WTC11 (cell line): ENCODE measurements around the gene AKT1. TPM values are rescaled to one million over a fixed set of nuclear protein-coding genes. Genes with fewer than 3 reads are reported as not detected.

ENCODE experiments used
- ATAC-seq: fragments of 200-7000 bp; cut with Tn5 transposase; 2 replicates; pipeline ENCODE4 v1.10.0; 2021; ENCODE audit warnings: mild to moderate bottlenecking, moderate library complexity
- CTCF ChIA-PET: fragments of 300-600 bp; sonication (Branson Sonifier 250); formaldehyde crosslinking; loops from one replicate; lab custom pipeline; 2021; ENCODE audit warnings: antibody characterized with exemption; lab: Charles Lee
- POLR2A ChIA-PET: fragments of 350-600 bp; sonication (Branson Sonifier 250); formaldehyde crosslinking; loops from one replicate; lab custom pipeline; 2021; ENCODE audit warnings: antibody characterized with exemption; lab: Charles Lee
- DNase-seq: peaks from one replicate; pipeline ENCODE4 v3.0.0; 2021; ENCODE audit warnings: low spot score
- H3K27ac Mint-ChIP-seq: 2 replicates; pipeline ENCODE4 v1.8.0; 2021; ENCODE audit warnings: mixed read lengths
- H3K27me3 Mint-ChIP-seq: 2 replicates; pipeline ENCODE4 v1.8.0; 2021; ENCODE audit warnings: low read depth, mild to moderate bottlenecking, moderate library complexity, mixed read lengths
- H3K36me3 Mint-ChIP-seq: 2 replicates; pipeline ENCODE4 v1.8.0; 2021; ENCODE audit warnings: mixed read lengths
- H3K4me1 Mint-ChIP-seq: 2 replicates; pipeline ENCODE4 v1.8.0; 2022; ENCODE audit warnings: mixed read lengths
- H3K4me3 Mint-ChIP-seq: 2 replicates; pipeline ENCODE4 v1.8.0; 2021; ENCODE audit warnings: mild to moderate bottlenecking, moderate library complexity, mixed read lengths
- H3K9me3 Mint-ChIP-seq: 2 replicates; pipeline ENCODE4 v1.8.0; 2021; ENCODE audit warnings: mixed read lengths
- GABPB1 ChIP-seq: sonication (generic); formaldehyde crosslinking; IDR thresholded peaks from 2 replicates; pipeline ENCODE4 v1.8.1; 2023; ENCODE audit warnings: mild to moderate bottlenecking, missing genetic modification reagents
- total RNA-seq: library from RNA; stranded (reverse); gene quantifications from 3 replicates; pipeline ENCODE4 v1.2.3, GENCODE V29; 2021
- TF ChIP-seq, protein P1 (sequence below): sonication (generic); formaldehyde crosslinking; IDR thresholded peaks from 2 replicates; pipeline ENCODE4 v1.8.0; 2023; ENCODE audit warnings: mild to moderate bottlenecking, missing genetic modification reagents
- TF ChIP-seq, protein P2 (sequence below): sonication (generic); formaldehyde crosslinking; IDR thresholded peaks from 2 replicates; pipeline ENCODE4 v1.8.1; 2023; ENCODE audit warnings: mild to moderate bottlenecking, moderate library complexity, missing genetic modification reagents
- TF ChIP-seq, protein P3 (sequence below): fragments of 200-600 bp; IDR thresholded peaks from 2 replicates; pipeline ENCODE4 v1.8.0; 2022; ENCODE audit warnings: antibody characterized with exemption
- TF ChIP-seq, protein P4 (sequence below): sonication (generic); formaldehyde crosslinking; IDR thresholded peaks from 2 replicates; pipeline ENCODE4 v1.8.1; 2022; ENCODE audit warnings: missing genetic modification reagents, borderline replicate concordance
- TF ChIP-seq, protein P5 (sequence below): sonication (generic); formaldehyde crosslinking; conservative IDR thresholded peaks from 2 replicates; pipeline ENCODE4 v1.8.1; 2023; ENCODE audit warnings: mild to moderate bottlenecking, low read depth, missing genetic modification reagents, moderate library complexity
- TF ChIP-seq, protein P6 (sequence below): sonication (generic); formaldehyde crosslinking; IDR thresholded peaks from 2 replicates; pipeline ENCODE4 v1.8.1; 2023; ENCODE audit warnings: mild to moderate bottlenecking, missing genetic modification reagents
- TF ChIP-seq, protein P7 (sequence below): sonication (generic); formaldehyde crosslinking; conservative IDR thresholded peaks from 2 replicates; pipeline ENCODE4 v1.8.1; 2022; ENCODE audit warnings: mild to moderate bottlenecking, missing genetic modification reagents
- TF ChIP-seq, protein P8 (sequence below): sonication (generic); formaldehyde crosslinking; IDR thresholded peaks from 2 replicates; pipeline ENCODE4 v1.8.0; 2023; ENCODE audit warnings: missing genetic modification reagents
- TF ChIP-seq, protein P9 (sequence below): sonication (generic); formaldehyde crosslinking; IDR thresholded peaks from 2 replicates; pipeline ENCODE4 v1.8.1; 2022; ENCODE audit warnings: low read depth, missing genetic modification reagents, borderline replicate concordance

The AKT1 gene
- total RNA-seq, 1 experiment from 2014 or later = 121 TPM

DNA sequence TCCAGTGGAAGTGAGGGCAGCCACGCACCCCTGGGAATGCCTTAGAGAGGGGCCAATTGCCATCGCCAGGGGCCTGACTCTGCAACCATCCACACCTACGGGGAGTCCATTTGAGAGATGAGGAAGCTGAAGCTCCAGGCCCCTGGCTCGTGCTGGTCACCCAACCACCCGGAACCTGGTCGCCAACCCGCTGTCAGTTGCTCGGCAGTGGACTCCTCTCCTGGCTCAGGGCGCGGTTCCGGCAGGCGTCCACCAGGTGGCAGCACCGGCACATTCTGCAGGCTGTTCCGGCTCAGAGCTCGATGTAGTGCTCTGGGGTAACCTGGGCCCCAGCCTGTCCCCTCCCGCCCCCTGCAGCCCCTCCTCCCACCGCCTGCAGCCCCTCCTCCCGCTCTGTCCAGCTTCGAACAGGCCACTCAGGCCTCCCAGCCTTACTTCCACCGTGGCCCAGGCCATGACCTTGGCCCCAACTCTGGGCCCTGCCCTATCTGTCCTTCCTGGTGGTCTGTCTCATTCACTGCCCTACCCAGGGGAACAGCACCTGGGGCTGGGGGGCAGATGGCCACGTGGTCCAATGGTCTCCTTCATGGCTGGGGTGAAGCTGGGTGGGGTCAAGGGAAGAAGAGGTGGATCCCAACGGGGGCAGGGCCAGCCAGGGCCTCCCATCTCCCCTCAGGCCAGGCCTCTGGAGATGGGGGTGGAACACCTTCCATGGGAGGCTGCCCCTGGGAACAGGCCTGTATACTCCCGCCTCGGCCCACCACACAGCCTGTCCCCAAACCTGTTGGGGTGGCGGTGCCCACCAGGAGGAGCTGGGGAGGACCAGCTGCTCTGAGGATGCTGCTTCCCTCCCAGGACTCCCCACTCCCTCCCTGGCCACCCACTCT is 26.9 kb downstream of the AKT1 start (continued):
- TF ChIP-seq, protein P1, sequence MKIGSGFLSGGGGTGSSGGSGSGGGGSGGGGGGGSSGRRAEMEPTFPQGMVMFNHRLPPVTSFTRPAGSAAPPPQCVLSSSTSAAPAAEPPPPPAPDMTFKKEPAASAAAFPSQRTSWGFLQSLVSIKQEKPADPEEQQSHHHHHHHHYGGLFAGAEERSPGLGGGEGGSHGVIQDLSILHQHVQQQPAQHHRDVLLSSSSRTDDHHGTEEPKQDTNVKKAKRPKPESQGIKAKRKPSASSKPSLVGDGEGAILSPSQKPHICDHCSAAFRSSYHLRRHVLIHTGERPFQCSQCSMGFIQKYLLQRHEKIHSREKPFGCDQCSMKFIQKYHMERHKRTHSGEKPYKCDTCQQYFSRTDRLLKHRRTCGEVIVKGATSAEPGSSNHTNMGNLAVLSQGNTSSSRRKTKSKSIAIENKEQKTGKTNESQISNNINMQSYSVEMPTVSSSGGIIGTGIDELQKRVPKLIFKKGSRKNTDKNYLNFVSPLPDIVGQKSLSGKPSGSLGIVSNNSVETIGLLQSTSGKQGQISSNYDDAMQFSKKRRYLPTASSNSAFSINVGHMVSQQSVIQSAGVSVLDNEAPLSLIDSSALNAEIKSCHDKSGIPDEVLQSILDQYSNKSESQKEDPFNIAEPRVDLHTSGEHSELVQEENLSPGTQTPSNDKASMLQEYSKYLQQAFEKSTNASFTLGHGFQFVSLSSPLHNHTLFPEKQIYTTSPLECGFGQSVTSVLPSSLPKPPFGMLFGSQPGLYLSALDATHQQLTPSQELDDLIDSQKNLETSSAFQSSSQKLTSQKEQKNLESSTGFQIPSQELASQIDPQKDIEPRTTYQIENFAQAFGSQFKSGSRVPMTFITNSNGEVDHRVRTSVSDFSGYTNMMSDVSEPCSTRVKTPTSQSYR (CRISPR knock-in tag) = peak; percentile 81
- TF ChIP-seq, protein P2, sequence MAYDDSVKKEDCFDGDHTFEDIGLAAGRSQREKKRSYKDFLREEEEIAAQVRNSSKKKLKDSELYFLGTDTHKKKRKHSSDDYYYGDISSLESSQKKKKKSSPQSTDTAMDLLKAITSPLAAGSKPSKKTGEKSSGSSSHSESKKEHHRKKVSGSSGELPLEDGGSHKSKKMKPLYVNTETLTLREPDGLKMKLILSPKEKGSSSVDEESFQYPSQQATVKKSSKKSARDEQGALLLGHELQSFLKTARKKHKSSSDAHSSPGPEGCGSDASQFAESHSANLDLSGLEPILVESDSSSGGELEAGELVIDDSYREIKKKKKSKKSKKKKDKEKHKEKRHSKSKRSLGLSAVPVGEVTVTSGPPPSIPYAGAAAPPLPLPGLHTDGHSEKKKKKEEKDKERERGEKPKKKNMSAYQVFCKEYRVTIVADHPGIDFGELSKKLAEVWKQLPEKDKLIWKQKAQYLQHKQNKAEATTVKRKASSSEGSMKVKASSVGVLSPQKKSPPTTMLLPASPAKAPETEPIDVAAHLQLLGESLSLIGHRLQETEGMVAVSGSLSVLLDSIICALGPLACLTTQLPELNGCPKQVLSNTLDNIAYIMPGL = peak; percentile 17; the same call in 1 of the 2 replicates
- TF ChIP-seq, protein P3, sequence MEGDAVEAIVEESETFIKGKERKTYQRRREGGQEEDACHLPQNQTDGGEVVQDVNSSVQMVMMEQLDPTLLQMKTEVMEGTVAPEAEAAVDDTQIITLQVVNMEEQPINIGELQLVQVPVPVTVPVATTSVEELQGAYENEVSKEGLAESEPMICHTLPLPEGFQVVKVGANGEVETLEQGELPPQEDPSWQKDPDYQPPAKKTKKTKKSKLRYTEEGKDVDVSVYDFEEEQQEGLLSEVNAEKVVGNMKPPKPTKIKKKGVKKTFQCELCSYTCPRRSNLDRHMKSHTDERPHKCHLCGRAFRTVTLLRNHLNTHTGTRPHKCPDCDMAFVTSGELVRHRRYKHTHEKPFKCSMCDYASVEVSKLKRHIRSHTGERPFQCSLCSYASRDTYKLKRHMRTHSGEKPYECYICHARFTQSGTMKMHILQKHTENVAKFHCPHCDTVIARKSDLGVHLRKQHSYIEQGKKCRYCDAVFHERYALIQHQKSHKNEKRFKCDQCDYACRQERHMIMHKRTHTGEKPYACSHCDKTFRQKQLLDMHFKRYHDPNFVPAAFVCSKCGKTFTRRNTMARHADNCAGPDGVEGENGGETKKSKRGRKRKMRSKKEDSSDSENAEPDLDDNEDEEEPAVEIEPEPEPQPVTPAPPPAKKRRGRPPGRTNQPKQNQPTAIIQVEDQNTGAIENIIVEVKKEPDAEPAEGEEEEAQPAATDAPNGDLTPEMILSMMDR = peak; percentile 90
- TF ChIP-seq, all 79 proteins: peak for 8

DNA sequence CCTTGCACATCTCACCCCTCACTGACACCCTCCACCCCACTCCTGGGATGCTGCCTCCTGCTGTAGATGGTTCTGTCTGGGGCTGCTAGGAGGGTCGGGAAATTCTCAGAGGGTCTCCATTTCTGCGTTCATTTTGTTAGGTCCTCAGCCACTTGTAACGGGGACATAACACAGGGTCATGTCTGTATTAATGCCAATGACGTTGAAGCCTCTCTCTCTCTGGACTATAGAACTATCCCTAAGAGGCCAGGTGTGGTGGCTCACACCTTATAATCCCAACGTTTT is 28.0 kb downstream of the AKT1 start:
- Mint-ChIP-seq H3K27me3 (no peaks in the 10 kb centered on the region; the same call in 1 of the 2 replicates), H3K4me1 (peaks cover 17% of the 10 kb centered on the region), H3K9me3 (peaks cover 17% of the 10 kb centered on the region), H3K36me3 (peaks cover 29% of the 10 kb centered on the region), H3K4me3 (no peak overlapping the region), H3K27ac (no peak overlapping the region)
- TF ChIP-seq, protein P4, sequence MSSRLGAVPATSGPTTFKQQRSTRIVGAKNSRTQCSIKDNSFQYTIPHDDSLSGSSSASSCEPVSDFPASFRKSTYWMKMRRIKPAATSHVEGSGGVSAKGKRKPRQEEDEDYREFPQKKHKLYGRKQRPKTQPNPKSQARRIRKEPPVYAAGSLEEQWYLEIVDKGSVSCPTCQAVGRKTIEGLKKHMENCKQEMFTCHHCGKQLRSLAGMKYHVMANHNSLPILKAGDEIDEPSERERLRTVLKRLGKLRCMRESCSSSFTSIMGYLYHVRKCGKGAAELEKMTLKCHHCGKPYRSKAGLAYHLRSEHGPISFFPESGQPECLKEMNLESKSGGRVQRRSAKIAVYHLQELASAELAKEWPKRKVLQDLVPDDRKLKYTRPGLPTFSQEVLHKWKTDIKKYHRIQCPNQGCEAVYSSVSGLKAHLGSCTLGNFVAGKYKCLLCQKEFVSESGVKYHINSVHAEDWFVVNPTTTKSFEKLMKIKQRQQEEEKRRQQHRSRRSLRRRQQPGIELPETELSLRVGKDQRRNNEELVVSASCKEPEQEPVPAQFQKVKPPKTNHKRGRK (CRISPR knock-in tag) = no peak
- TF ChIP-seq, protein P5, sequence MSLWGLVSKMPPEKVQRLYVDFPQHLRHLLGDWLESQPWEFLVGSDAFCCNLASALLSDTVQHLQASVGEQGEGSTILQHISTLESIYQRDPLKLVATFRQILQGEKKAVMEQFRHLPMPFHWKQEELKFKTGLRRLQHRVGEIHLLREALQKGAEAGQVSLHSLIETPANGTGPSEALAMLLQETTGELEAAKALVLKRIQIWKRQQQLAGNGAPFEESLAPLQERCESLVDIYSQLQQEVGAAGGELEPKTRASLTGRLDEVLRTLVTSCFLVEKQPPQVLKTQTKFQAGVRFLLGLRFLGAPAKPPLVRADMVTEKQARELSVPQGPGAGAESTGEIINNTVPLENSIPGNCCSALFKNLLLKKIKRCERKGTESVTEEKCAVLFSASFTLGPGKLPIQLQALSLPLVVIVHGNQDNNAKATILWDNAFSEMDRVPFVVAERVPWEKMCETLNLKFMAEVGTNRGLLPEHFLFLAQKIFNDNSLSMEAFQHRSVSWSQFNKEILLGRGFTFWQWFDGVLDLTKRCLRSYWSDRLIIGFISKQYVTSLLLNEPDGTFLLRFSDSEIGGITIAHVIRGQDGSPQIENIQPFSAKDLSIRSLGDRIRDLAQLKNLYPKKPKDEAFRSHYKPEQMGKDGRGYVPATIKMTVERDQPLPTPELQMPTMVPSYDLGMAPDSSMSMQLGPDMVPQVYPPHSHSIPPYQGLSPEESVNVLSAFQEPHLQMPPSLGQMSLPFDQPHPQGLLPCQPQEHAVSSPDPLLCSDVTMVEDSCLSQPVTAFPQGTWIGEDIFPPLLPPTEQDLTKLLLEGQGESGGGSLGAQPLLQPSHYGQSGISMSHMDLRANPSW (CRISPR knock-in tag) = no peak
- TF ChIP-seq, protein P6, sequence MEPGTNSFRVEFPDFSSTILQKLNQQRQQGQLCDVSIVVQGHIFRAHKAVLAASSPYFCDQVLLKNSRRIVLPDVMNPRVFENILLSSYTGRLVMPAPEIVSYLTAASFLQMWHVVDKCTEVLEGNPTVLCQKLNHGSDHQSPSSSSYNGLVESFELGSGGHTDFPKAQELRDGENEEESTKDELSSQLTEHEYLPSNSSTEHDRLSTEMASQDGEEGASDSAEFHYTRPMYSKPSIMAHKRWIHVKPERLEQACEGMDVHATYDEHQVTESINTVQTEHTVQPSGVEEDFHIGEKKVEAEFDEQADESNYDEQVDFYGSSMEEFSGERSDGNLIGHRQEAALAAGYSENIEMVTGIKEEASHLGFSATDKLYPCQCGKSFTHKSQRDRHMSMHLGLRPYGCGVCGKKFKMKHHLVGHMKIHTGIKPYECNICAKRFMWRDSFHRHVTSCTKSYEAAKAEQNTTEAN (CRISPR knock-in tag) = no peak
- TF ChIP-seq, protein P7, sequence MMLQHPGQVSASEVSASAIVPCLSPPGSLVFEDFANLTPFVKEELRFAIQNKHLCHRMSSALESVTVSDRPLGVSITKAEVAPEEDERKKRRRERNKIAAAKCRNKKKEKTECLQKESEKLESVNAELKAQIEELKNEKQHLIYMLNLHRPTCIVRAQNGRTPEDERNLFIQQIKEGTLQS (CRISPR knock-in tag) = no peak
- TF ChIP-seq, protein P8, sequence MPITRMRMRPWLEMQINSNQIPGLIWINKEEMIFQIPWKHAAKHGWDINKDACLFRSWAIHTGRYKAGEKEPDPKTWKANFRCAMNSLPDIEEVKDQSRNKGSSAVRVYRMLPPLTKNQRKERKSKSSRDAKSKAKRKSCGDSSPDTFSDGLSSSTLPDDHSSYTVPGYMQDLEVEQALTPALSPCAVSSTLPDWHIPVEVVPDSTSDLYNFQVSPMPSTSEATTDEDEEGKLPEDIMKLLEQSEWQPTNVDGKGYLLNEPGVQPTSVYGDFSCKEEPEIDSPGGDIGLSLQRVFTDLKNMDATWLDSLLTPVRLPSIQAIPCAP = no peak
- TF ChIP-seq, protein P9, sequence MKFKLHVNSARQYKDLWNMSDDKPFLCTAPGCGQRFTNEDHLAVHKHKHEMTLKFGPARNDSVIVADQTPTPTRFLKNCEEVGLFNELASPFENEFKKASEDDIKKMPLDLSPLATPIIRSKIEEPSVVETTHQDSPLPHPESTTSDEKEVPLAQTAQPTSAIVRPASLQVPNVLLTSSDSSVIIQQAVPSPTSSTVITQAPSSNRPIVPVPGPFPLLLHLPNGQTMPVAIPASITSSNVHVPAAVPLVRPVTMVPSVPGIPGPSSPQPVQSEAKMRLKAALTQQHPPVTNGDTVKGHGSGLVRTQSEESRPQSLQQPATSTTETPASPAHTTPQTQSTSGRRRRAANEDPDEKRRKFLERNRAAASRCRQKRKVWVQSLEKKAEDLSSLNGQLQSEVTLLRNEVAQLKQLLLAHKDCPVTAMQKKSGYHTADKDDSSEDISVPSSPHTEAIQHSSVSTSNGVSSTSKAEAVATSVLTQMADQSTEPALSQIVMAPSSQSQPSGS (CRISPR knock-in tag) = no peak
- no peak for TF ChIP-seq GABPB1
- no peak for DNase-seq
- ATAC-seq = no peak
- ChIA-PET CTCF (interaction anchor here (1.2 to 2.3 kb wide), 3 partner anchors 8 to 59 kb away, joined by 7 to 10 read pairs (median 8); partner anchors contain the start of gene SIVA1), POLR2A (interaction anchor here (1.9 kb wide), 1 partner anchor 27 kb away, joined by 4 read pairs; no protein-coding TSS in a partner anchor)
